ENCODE results near the gene CDK5RAP1. TPM values are rescaled to one million over a fixed set of nuclear protein-coding genes. Genes with fewer than 3 reads are reported as not detected.

The CDK5RAP1 gene
- total RNA-seq (31.1 and 36.5 TPM in 2 replicates), polyA plus RNA-seq (26.2 and 30.8 TPM in 2 replicates), polyA minus RNA-seq (43.1 and 44.8 TPM in 2 replicates), Bru-seq, nascent RNA (percentile 70 among the genes with signal in this experiment), BruChase-seq, experiment 1, labeled RNA remaining after a 6-hour chase (percentile 73 among the genes with signal in this experiment), BruChase-seq, experiment 2, labeled RNA remaining after a 2-hour chase (percentile 77 among the genes with signal in this experiment)
- polyA plus RNA-seq (2011; cell fraction: cytosol; rRNA removed), result 25.5 and 26.1 TPM in 2 replicates
- 60.4 and 66.6 TPM in 2 replicates for polyA plus RNA-seq (2011; cell fraction: nucleus; rRNA removed)
- 29.8 and 35.8 TPM in 2 replicates for polyA plus RNA-seq (2012)
- polyA minus RNA-seq (2011; cell fraction: cytosol; rRNA and poly(A)+ RNA removed), result 28.6 TPM
- polyA minus RNA-seq (2011; cell fraction: nucleus; rRNA and poly(A)+ RNA removed), result 16.1 and 25.2 TPM in 2 replicates
- long read RNA-seq, transcript CDK5RAP1-202 (14 exons, 2,122 nt), result major isoform, 67 of 108 reads
- long read RNA-seq, partial matches to known transcripts, result 4 of 108 reads
- long read RNA-seq, other reads (novel, unspliced or antisense), result 35 of 108 reads

GRCh38 chr20:33401184-33401920, at the start of gene CDK5RAP1:
Gene CDK5RAP1 (minus strand): TSS chr20:33401519. CDS start chr20:33397064, 4,455 bp downstream.
- Histone ChIP-seq H3K27me3 (ENCODE audit: control insufficient read depth in 2 of 2, insufficient read depth in 2 of 2, low read length in 2 of 2) (no peaks in the 10 kb centered on the region), H3K9me1 (replicated peaks; ENCODE audit: control insufficient read depth, extremely low read depth, insufficient read depth, low read length) (no peaks in the 10 kb centered on the region), H3K4me2 (ENCODE audit: insufficient read depth, low read length) (peak within 1 kb of the TSS; percentile 78), H4K20me1 (replicated peaks; ENCODE audit: control insufficient read depth, extremely low read depth, insufficient read depth, low read length) (no peaks in the 10 kb centered on the region), H3K9me3 (replicated peaks; ENCODE audit: control insufficient read depth, insufficient read depth, low read length) (no peaks in the 10 kb centered on the region), H3K27ac (ENCODE audit: insufficient read depth, low read depth, low read length) (peak within 1 kb of the TSS; percentile 2), H3K4me3 (replicated peaks in 1 of 3; ENCODE audit: insufficient read depth in 1 of 3, low read depth in 1 of 3, low read length in 3 of 3) (peak within 1 kb of the TSS; percentile 44 to 81 (median 76)), H2AFZ (ENCODE audit: low read depth, low read length) (peak within 1 kb of the TSS; percentile 65), H3K36me3 (ENCODE audit: control insufficient read depth in 2 of 2, extremely low read depth in 1 of 2, insufficient read depth in 2 of 2, low read length in 2 of 2) (no peaks in the 10 kb centered on the region), H3K79me2 (ENCODE audit: control insufficient read depth, insufficient read depth, low read length) (peaks cover 41% of the 10 kb centered on the region), H3K4me1 (ENCODE audit: control insufficient read depth, extremely low read depth, insufficient read depth, low read length) (peaks cover 10% of the 10 kb centered on the region), H3K9ac (replicated peaks; ENCODE audit: extremely low read depth, insufficient read depth, low read length) (peak within 1 kb of the TSS; percentile 75)
- CTCF ChIA-PET, result interaction anchor here (0.5 to 2.5 kb wide), 5 partner anchors 10 to 266 kb away, joined by 3 to 11 read pairs (median 4); no protein-coding TSS in a partner anchor
- TSS peak; percentile 52 for BruUV-seq (replicated peaks)
- DNase-seq (ENCODE audit: low read depth, low spot score) (peak; percentile 90), FAIRE-seq (peak; percentile 94)
- TF ChIP-seq MYC (IDR thresholded peaks at IDR 0.05; ENCODE audit: low read depth, low read length) (no peak), EZH2 (IDR thresholded peaks at IDR 0.05; ENCODE audit: borderline replicate concordance, low read depth, low read length, severe bottlenecking) (no peak), JUN (IDR thresholded peaks at IDR 0.05; ENCODE audit: borderline replicate concordance, insufficient read depth, insufficient read length, low read depth) (no peak), MAX (IDR thresholded peaks at IDR 0.05; ENCODE audit: insufficient read depth, insufficient read length) (peak; percentile 6), POLR2A (IDR thresholded peaks at IDR 0.05; ENCODE audit: low read depth, low read length) (peak; percentile 78), POLR2AphosphoS5 (IDR thresholded peaks at IDR 0.05; ENCODE audit: insufficient read depth, low read depth, low read length) (peak; percentile 89)
- intact Hi-C loops (cut with micrococcal nuclease), result loop anchor here (1.0 kb wide), 1 partner anchor 252 kb away; no protein-coding TSS in a partner anchor
- POLR2A ChIA-PET, result no interaction called here
- dilution Hi-C loops (cut with MboI; ENCODE audit: extremely low pct_ligation_motif_present, low sequenced_read_pairs), result no loop called here

Measured in endothelial cell of umbilical vein (primary cell).